Epithelial cell of prostate (primary cell): ENCODE measurements around the gene HECTD3.

Experiments
- DNase-seq: peaks from one replicate; pipeline ENCODE4 v3.0.0-alpha.2; 2011; ENCODE audit warnings: low read depth, low spot score
- H3K27ac ChIP-seq: fragments of 450-650 bp; 2 replicates; pipeline ENCODE4 v1.5.1; 2017; ENCODE audit warnings: mild to moderate bottlenecking

Gene HECTD3

DNA sequence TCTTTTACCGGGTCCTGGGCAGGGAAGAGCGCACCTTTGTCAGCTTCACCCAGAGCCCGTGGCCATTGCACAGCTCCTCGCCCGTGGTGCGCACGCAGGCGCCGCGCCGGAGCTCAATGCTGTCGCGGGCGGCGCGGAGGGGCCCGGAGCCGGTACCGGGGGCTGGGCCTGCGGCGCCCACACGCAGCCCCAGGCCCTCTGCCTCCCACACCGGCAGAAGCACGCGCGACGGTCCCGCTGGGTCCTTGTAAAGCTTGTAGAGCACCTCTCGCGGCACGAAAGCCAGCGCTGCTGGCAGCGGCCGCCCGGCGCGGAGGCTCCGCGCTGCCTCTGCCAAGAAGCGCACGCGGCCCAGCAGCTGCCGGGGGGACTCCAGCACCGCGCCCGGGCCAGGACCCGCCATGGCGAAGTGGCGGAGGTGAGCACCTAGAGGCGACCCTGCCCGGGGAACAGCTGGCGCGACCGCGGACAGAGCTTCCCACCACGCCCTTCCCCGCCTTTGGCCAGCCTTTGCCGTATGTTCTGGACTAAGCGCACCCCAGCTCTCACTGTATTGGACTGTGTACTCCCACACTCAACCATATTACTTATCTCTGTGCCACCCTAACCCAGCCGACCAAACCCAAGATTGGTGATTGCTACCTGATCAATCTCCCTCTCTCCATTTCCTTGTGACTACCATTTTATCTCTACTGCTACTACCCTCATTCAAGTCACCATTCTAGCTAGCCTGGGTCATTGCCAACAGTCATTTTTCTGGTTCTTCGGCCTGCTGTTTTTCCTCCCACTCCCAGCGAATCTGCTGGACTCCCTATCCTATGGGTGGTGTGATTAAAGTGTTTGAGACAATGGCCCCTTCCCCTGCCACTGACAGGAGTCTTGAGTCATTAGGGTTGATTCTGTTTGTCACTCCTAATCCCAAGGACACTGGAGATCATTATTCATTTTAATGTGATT is at the start of gene HECTD3:
TSS of gene HECTD3 (minus strand) at position 470 of the 957 bp plus-strand sequence. CDS start at position 403, 67 bp downstream.
- H3K27ac ChIP-seq: peak within 1 kb of the TSS; percentile 76
- DNase-seq: peak; percentile 16

DNA sequence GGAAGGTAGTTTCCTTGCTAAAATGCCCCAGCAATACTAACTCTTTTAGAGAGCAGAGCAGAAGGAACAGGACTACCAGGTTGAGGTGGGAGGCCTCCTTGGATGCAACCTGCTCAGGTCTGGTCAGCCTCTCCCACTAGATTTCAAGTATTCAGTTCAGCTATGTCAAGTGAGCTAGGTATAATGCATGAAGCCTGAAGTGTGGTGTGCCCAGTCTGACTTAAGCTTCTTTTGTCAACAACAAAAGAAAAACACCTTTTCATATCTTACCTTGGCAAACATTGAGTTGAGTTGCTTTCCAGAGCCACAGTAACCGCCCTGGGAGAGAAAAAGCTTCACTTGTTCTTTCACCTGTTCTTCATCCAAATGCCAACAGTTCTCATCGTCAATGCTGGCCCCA is 48.7 kb upstream of the HECTD3 start:
- DNase-seq: no peak
- H3K27ac ChIP-seq: no peak overlapping the region

DNA sequence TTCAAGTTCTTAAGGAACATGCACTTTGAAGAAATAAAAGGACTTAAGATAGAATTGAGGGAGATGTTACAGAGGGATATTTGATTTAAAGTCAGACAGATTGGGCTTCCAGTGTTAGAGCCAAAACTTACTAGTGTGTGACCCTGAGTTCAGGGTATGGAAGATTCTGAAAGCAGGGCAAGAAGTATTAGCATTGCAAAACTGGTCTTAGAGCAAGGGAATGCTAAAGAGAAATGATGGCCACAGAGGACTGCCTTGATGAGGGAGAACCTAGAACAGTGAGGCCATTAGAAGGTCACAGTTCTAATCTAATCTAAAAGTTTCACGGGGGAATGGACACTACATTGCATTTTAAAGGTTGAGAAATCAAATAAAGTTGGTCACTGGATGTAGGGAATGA is 46.4 kb upstream of the HECTD3 start:
- H3K27ac ChIP-seq: no peak overlapping the region
- DNase-seq: no peak

DNA sequence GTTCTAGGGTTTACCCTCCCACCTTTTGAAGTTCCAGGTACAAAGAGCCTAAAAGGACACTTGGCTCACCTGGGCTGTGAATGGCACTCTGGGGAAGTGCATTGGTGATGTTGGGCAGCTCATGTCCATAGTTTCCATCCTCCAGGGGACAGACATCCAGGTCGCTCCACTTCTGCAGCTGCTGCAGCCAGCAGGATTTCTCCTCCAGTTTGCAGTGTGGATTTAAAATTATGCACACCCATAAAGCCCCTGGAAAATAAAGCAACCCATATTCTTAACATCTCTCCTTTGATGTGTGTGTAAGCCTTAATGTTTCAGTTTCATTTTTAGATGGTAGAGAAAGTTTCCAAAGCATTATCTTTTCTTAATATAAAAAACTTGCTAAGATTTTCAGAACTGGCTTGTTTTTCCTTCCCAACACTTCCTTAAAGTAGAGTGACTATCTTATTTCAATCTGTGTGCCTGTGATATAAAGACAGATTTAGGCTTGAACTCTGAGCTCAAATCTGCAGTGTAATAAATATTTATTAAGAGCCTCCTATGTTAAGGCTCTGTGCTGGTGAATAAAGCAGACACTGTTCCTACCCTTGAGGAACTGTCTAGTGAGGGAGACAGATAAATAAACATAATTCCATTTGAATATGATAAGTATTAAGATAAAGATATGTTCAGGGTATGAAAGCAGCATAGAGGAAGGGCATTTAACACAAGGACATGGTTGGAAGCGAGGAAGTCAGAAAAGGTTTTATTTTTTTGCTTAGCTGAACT is 40.1 kb upstream of the HECTD3 start:
- no peak overlapping the region for H3K27ac ChIP-seq
- no peak for DNase-seq

DNA sequence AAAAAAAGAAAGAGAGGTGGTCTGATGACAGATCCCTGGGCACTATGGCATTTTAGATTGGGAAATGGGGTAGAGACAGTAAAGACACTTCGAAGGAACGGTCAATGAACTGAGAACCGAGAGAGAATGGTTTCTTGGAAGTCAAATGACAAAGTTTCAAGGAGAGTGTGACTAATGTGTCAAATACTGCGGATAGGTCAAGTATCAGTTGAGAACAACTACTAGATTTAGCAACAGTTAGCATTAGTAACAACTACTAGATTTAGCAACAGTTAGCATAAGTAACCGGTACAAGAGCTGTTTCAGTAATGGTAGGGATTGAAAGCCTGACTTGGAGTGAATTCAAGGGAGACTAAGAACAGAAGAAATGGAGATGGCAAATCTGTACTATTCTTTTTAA is 35.9 kb upstream of the HECTD3 start:
- no peak for DNase-seq
- H3K27ac ChIP-seq: no peak overlapping the region

DNA sequence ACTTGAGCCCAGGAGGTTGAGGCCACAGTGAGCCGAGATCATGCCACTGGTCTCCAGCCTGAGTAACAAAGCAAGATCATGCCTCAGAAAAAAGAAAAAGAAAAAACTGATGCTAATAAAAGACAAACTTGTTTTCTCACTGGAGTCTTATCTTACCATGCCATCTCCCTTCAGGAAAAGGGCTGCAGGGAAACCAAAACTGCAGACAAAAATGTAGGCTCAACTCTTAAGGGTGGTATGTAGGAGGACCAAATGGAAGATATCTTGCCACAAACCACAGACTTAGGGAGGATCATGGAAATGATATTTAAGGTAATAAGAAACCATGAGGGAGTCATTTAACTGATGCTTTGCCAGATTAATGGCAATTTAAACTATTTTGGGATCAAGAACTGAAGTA is 33.8 kb upstream of the HECTD3 start:
- no peak overlapping the region for H3K27ac ChIP-seq
- no peak for DNase-seq

DNA sequence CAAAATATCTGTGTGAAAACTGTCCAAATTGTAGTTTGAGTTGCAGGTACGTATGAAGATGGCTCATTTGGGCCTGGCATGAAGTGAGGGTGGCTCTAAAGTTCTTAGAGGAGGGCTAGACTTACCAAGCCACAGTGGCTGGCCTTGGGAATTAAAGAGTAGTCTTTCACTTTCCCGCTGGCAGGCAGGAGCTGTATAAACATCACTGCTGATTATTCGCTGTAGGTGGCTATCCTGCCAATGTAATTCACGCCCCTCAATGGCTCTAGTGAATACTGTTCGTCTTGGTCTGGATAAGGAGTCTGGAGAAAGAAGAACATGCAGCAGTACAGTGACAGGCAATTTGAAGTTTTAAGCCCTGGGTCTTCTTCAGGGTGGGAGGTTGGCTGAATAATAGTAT is 32.0 kb upstream of the HECTD3 start:
- no peak overlapping the region for H3K27ac ChIP-seq
- DNase-seq: no peak

DNA sequence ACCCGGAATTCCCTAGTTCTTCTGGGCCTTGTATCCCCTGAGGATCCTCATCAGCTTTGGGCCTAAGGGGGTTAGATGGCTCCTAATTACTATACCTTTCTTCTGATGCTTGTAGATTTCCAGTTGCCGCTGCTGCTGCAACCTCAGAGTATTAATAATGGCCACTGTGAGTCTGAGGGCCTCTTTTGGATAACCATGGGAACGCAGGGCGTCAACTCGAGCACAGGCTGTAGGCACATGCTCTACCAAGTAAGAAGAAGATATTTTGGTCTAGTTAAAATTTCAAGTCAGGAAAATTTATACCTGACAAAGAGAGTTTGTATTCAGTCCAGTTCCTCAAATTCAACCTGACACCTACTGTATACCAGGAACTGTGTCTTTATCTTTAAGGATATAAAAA is 29.2 kb upstream of the HECTD3 start:
- no peak for DNase-seq
- H3K27ac ChIP-seq: no peak overlapping the region

DNA sequence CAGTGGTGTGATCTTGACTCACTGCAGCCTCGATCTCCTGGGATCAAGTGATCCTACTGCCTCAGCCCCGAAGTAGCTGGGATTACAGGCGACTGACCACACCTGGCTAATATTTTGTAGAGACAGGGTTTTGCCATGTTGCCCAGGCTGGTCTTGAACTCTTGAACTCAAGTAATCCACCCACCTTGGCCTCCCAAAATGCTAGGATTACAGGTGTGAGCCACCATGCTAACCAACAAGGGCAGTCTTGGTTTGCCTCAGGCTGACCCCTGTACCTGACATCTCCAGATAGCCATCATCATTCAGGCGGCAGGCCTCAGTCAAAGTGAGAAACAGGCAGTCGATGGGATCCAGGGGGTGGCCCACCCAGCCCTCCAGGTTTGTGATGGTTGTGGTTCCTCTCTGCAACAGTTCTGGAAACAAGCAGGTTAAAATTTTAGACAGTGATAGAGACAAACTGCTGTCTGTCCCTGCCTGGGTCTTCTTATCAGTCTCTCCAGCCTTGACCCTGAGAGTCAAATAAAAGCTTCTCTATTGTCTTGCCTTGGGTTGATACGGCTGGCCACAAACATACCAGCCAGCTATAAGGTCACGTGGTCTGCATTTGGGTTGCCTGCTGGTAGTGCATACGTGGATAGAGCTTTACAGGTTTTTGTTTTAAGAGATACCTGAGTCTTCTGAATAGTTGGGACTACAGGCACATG is 27.7 kb upstream of the HECTD3 start:
- no peak overlapping the region for H3K27ac ChIP-seq
- no peak for DNase-seq

DNA sequence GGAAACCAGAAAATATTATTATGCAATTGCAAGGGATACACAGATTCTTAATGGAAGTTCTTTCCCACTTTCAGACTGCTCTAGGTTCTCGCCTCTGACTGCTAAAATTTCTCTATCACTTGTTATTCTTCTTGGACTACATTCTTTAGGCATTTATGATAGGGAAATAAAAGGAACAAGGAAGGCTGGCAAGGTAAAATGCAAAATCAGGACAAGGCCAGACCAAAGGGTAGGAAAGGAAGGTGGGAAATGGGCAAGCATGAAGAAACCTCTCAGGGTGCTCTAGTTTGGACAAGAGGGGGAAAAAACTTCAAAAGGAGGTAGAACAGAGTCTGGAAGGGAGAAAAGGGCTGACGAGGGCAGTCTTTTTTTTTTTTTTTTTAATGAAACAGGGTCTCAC is 27.1 kb upstream of the HECTD3 start:
- DNase-seq: no peak
- H3K27ac ChIP-seq: no peak overlapping the region

DNA sequence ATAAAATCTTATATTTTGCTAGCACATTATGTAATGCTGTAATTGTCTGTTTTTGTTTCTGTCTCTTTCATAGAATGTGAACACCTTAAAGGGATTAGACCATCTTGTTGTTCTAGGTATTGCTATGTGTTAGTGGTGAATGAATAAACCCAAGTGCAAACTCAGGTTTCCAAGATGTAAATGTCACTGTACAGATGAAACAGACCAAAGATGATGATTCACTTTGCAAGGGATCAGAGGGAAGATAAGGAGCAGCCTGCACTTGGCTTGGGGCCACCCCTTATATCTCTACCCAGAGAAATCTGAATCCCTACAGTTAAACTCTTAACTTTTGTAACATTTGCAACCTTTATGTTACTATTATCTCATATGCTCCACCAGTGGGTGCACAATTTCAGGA is 26.3 kb upstream of the HECTD3 start:
- no peak for DNase-seq
- no peak overlapping the region for H3K27ac ChIP-seq

DNA sequence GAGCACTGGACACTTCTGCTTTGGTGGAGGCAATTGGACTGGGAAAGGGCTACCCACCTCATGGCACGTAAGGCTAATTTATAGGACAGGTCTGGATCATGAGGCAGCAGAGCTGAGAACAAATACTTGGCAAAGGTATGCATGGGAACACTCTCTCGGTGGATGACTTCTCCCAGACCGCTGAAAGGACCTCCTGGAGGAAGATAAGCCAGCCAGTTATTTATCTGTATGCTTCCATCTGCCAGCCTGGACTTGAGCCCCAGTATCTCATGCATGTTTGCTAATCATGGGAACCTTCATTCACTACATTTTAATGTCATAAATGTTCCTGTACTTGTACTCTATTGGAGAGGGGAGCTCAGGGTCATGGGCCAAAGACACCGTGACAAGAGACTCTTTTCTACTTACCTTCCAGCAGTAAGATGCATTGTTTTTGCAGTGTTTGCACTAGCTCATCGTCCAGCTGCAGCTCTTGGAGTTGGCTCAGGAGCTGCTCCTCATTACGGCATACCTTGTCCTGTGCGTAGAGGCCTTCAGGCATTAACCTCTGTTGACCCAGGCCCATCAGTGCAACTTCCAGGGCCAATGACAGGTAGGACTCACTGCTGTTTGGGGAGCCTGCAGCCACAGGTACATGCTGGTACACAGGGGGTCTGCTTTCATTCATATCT is 24.6 kb upstream of the HECTD3 start:
- no peak overlapping the region for H3K27ac ChIP-seq
- DNase-seq: no peak

DNA sequence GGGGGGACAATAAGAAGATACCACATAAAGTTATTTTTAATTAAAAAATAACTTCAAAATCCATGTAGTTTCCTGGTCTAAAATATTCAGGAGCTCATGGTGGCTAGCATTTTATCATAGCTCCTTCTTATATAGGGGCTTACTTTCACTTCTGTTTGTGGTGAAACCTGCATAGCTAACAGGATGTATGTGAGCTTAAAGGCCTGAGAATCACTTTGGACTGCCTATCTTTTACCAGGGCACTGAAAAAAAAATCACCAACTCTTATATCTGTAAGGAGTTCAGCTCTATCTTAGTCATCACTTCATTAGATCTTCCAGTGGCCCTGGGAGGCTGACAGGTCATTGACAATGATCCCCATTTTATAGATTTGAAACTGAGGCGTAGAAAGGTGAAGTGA is 22.2 kb upstream of the HECTD3 start:
- H3K27ac ChIP-seq: no peak overlapping the region
- no peak for DNase-seq

DNA sequence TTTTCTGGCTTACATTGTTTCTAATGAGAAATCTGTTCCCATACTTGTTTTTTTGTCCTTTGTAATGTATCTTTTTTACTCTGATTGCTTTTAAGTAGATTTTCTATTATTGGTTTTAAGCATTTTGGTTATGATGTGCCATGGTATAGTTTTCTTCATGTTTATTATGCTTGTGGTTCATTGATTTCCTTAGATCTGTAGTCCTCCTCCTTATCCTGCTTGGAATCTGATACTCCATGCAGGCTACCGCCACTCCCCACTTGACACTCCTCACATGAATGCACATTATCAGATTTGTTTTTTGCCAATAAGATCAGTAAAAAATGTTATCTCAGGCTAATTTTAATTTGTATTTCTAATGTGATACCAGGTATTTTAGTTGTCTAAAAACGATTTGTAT is 21.7 kb upstream of the HECTD3 start:
- no peak overlapping the region for H3K27ac ChIP-seq
- DNase-seq: no peak

DNA sequence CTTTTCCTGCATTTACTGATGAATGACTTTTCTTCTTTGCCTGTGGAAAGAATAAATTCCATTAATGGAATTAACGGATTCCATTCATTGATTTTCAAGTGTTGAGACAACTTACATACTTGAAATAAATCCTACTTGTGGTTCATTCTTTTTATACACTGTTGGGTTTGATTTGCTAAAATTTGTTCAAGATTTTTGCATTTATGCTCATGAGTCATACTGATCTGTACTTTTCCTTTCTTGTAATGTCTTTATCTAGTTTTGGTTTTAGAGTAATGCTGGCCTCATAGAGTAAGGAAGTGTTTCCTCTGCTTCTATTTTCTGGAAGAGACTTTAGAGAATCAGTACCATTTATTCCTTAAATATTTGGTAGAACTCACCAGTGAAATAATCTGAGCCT is 15.3 kb upstream of the HECTD3 start:
- H3K27ac ChIP-seq: no peak overlapping the region
- no peak for DNase-seq

DNA sequence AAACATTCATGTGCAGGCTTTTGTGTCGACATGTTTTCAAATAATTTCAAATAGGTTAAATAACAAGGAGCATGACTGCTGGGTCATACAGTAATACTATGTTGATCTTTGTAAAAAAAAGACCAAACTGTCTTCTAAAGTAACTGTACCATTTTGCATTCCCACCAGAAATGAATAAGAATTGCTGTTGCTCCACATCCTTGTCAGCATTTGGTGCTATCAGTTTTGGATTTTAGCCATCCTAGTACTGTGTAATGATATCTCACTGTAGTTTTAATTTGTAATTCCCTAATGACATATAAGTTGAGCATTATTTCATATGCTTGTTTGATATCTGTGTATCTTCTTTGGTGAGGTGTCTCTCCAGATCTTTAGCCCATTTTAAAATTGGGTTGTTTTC is 12.5 kb upstream of the HECTD3 start:
- H3K27ac ChIP-seq: no peak overlapping the region
- DNase-seq: no peak

DNA sequence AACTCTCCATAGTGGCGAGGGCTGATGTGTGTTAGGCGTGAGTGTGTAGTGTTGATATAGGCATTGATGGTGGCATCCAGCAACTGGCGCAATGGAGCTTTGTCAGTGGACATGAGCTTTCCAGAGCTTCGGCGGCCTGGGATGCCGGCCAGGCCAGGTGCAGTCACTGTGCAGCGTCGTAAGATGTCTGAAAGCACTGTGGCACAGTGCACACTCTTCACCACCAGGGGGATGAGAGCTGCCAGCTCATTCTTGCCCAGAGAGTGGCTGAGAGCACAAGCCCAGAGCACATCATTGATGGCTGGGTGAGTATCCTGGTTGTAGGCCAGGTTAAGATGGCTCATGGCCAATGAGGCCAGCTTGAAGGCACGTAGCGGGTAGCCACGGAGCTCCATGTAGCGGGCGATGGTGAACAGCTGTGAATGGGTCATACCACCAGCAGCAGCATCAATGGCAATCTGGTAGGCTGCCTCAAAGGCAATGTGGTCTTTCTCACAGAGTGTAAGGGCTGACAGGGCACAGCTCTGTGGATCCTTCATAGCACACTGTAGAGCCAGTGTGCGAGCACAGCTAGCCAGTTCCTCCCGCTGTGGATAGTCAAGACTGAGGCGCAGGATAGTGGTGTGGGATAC is 7.6 kb upstream of the HECTD3 start:
- no peak overlapping the region for H3K27ac ChIP-seq
- DNase-seq: peak; percentile 31

DNA sequence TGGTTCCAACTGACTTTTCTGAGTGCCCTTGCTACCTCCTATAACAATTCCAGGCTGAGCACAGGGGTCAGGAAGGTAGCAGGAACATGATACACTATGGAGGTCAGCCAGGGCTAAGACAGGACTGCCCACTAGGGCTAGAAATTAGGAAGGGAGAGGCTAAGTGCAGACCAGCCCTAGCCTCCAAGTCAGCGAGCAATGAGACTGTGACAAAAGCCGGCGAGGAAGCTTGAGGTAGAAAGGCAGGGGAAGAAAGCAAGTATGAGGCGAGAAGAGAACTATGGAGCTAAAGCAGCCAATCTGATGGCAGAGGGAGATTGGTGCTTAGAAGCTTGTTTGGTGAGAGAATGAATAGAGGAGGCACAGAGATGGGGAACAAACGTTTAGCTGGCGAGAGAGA is 5.6 kb upstream of the HECTD3 start:
- DNase-seq: no peak
- H3K27ac ChIP-seq: no peak overlapping the region

DNA sequence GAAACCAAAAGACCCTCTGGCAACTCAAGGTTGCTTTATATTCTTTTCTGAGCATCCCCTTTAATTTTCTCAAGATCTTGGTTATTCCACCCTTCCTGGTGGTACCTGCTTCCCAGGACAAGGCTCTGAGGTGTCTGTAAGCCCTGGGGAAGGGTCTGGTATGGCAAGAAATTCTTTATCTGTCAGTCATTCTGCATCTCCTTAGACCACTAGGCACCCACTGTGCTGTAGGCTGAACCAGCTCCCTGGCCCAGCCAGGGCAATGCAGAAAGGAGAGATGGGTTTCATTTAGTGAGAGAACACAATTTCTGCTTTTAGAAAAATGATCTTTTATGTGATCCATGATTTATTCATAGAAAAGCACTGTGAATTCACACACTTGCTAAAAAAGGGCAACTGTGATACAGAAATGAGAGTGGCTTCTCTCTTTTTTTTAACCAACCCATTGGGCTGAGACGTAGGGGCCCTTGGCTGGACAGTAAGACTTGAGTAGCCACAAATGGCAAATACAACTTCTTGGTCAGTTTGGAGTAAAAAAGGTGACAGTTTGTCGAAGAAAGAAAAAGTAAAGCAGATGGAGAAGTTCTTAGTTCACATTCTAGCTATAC is 5.1 kb upstream of the HECTD3 start:
- DNase-seq: no peak
- no peak overlapping the region for H3K27ac ChIP-seq
